HepG2 (cell line): ENCODE measurements around the gene ZNF189. TPM values are rescaled to one million over a fixed set of nuclear protein-coding genes. Genes with fewer than 3 reads are reported as not detected.

ENCODE experiments used
- ATAC-seq: fragments of 200-7000 bp; cut with Tn5 transposase; 3 replicates; pipeline ENCODE4 v1.9.1; 2020; ENCODE audit warnings: mild to moderate bottlenecking, moderate library complexity
- BruUV-seq: library from RNA; stranded (reverse); fragments of 400-500 nt; replicated peaks from 2 replicates; lab custom pipeline; 2021; lab: Mats Ljungman, UMichigan
- CTCF ChIA-PET: fragments of 300-600 bp; formaldehyde crosslinking; extraction: SDS; loops from one replicate; lab custom pipeline; 2021; ENCODE audit warnings: low total read pairs, inconsistent platforms, low intra/inter-chr PET ratio; lab: Yijun Ruan, JAX
- POLR2A ChIA-PET: fragments of 350-600 bp; sonication (Branson Sonifier 250); formaldehyde crosslinking; loops from one replicate; lab custom pipeline; 2020; ENCODE audit warnings: antibody characterized with exemption, inconsistent platforms; lab: Yijun Ruan, JAX
- DNase-seq: peaks from one replicate; pipeline ENCODE4 v3.0.0-alpha.2; 2015; ENCODE audit warnings: low spot score
- FAIRE-seq: peaks from 3 replicates; lab custom pipeline; 2011; peaks lifted over from hg19 to GRCh38; lab: Jason Lieb, UNC
- H2AFZ ChIP-seq: one replicate; pipeline ENCODE4 v1.6.1; 2011; ENCODE audit warnings: low read length, inconsistent platforms
- H3K27ac ChIP-seq: fragments of 300-600 bp; 3 replicates; pipeline ENCODE4 v1.8.0; 2011; ENCODE audit warnings: mixed run types, mild to moderate bottlenecking, mixed read lengths, low read length, inconsistent platforms; ENCODE audit not compliant: insufficient read depth; ENCODE audit errors: extremely low read length
- H3K27me3 ChIP-seq, 2 experiments: fragments of 200-600 bp in 1 of 2; 2 replicates in 1 of 2; 3 replicates in 1 of 2; pipeline versions ENCODE4 v1.6.0 to v1.8.0; 2011; ENCODE audit warnings: low read length in 2 of 2, mild to moderate bottlenecking in 2 of 2, moderate library complexity in 2 of 2, inconsistent platforms in 1 of 2; ENCODE audit not compliant: insufficient read depth in 2 of 2, control insufficient read depth in 1 of 2
- H3K36me3 ChIP-seq, 2 experiments: fragments of 200-600 bp in 1 of 2; replicated peaks in 1 of 2; 2 replicates in 1 of 2; 3 replicates in 1 of 2; pipeline versions ENCODE4 v1.5.1 to v1.8.0; 2011; ENCODE audit warnings: low read length in 2 of 2, inconsistent platforms in 1 of 2; ENCODE audit not compliant: insufficient read depth in 2 of 2, control insufficient read depth in 1 of 2
- H3K4me1 ChIP-seq: 2 replicates; pipeline ENCODE4 v1.5.1; 2012; ENCODE audit warnings: low read length, inconsistent platforms; ENCODE audit not compliant: insufficient read depth
- H3K4me2 ChIP-seq: 2 replicates; pipeline ENCODE4 v1.6.0; 2011; ENCODE audit warnings: low read depth, low read length, inconsistent platforms
- H3K4me3 ChIP-seq, 3 experiments: fragments of 200-600 bp in 1 of 3; sonication (generic), shearing (Covaris generic) in 1 of 3; replicated peaks in 1 of 3; 2 replicates each; pipeline ENCODE4 v1.5.1; 2011 to 2016; ENCODE audit warnings: low read length in 3 of 3, inconsistent platforms in 2 of 3, low read depth in 2 of 3, mild to moderate bottlenecking in 2 of 3, control low read depth in 1 of 3, mixed read lengths in 1 of 3; ENCODE audit not compliant: insufficient read depth in 1 of 3
- H3K79me2 ChIP-seq: one replicate; pipeline ENCODE4 v1.6.1; 2011; ENCODE audit warnings: low read length, inconsistent platforms; ENCODE audit not compliant: insufficient read depth
- H3K9ac ChIP-seq: 2 replicates; pipeline ENCODE4 v1.6.0; 2011; ENCODE audit warnings: mild to moderate bottlenecking, low read depth, low read length, inconsistent platforms; ENCODE audit not compliant: insufficient read depth
- H3K9me3 ChIP-seq: 2 replicates; pipeline ENCODE4 v1.5.1; 2012; ENCODE audit warnings: mild to moderate bottlenecking, low read length
- H4K20me1 ChIP-seq: 2 replicates; pipeline ENCODE4 v1.6.0; 2011; ENCODE audit warnings: inconsistent platforms, mild to moderate bottlenecking, low read length, moderate library complexity; ENCODE audit not compliant: insufficient read depth
- FOSL2 ChIP-seq: sonication (generic); formaldehyde crosslinking; IDR thresholded peaks from 2 replicates; pipeline ENCODE4 v1.4.0; 2020; ENCODE audit warnings: missing genetic modification reagents
- MEF2D ChIP-seq: sonication (generic); formaldehyde crosslinking; IDR thresholded peaks from 2 replicates; pipeline ENCODE4 v1.5.1; 2020; ENCODE audit warnings: mild to moderate bottlenecking, missing genetic modification reagents
- MLXIP ChIP-seq: sonication (generic); formaldehyde crosslinking; IDR thresholded peaks from 2 replicates; pipeline ENCODE4 v1.9.0; 2021; ENCODE audit warnings: missing genetic modification reagents, borderline replicate concordance
- SMAD1 ChIP-seq: sonication (generic); formaldehyde crosslinking; IDR thresholded peaks from 2 replicates; pipeline ENCODE4 v1.4.0; 2020; ENCODE audit warnings: missing genetic modification reagents, low read depth, mild to moderate bottlenecking, borderline replicate concordance
- SP140L ChIP-seq: sonication (generic); formaldehyde crosslinking; IDR thresholded peaks from 2 replicates; pipeline ENCODE4 v1.4.0; 2020; ENCODE audit warnings: missing genetic modification reagents, borderline replicate concordance
- STAT5B ChIP-seq: sonication (generic); formaldehyde crosslinking; IDR thresholded peaks from 2 replicates; pipeline ENCODE4 v1.4.0; 2020; ENCODE audit warnings: missing genetic modification reagents
- YEATS4 ChIP-seq: sonication (generic); formaldehyde crosslinking; IDR thresholded peaks from 2 replicates; pipeline ENCODE4 v1.4.0; 2020; ENCODE audit warnings: missing genetic modification reagents, borderline replicate concordance
- ZBED4 ChIP-seq: sonication (generic); formaldehyde crosslinking; IDR thresholded peaks from 2 replicates; pipeline ENCODE4 v1.4.0; 2020; ENCODE audit warnings: missing genetic modification reagents, borderline replicate concordance
- ZNF292 ChIP-seq: sonication (generic); formaldehyde crosslinking; IDR thresholded peaks from 2 replicates; pipeline ENCODE4 v1.8.1; 2022; ENCODE audit warnings: mild to moderate bottlenecking, low read depth, missing genetic modification reagents, borderline replicate concordance
- ZNF441 ChIP-seq: sonication (generic); formaldehyde crosslinking; IDR thresholded peaks from 2 replicates; pipeline ENCODE4 v1.7.0; 2021; ENCODE audit warnings: missing genetic modification reagents, borderline replicate concordance
- WGBS: methylation state at CpG from one replicate; pipeline ENCODE4 v1.1.6; 2017; ENCODE audit warnings: low lambda C conversion rate; 5-methylcytosine and 5-hydroxymethylcytosine counted together
- in situ Hi-C: cut with HindIII; loops from 2 replicates; pipeline ENCODE4 v1.10.0; 2017; ENCODE audit warnings: low pct_unique_long_range_greater_than_20kb; ENCODE audit not compliant: extremely low pct_ligation_motif_present
- intact Hi-C: fragments of 100-400 bp; cut with micrococcal nuclease; formaldehyde crosslinking; loops from one replicate; pipeline ENCODE4 v1.10.0; 2022; ENCODE audit not compliant: unreplicated experiment
- polyA plus RNA-seq, 8 experiments: library from polyadenylated mRNA; depleted of rRNA in 3 of 8; stranded (reverse) in 7 of 8; unstranded in 1 of 8; fragments of >200 nt; fragmentation: Illumina TruSeq in 4 of 8; extraction: Trizol in 4 of 8; gene quantifications; 2 replicates each; pipeline versions ENCODE4 v1.2.1 to v1.2.3, GENCODE V29; 2011 to 2016; ENCODE audit warnings: low read depth in 4 of 8, missing spikeins in 1 of 8, mixed read lengths in 1 of 8; ENCODE audit not compliant: insufficient read depth in 1 of 8
- total RNA-seq, 5 experiments: library from RNA; depleted of rRNA; stranded (reverse); fragments of >200 nt; fragmentation: Illumina TruSeq; extraction: Trizol; gene quantifications; 2 replicates each; pipeline ENCODE4 v1.2.3, GENCODE V29; 2016; ENCODE audit warnings: low read depth in 1 of 5
- TF ChIP-seq, protein P1 (sequence below): sonication (generic); formaldehyde crosslinking; IDR thresholded peaks from 2 replicates; pipeline ENCODE4 v1.4.0; 2020; ENCODE audit warnings: missing genetic modification reagents
- TF ChIP-seq, protein P2 (sequence below): IDR thresholded peaks from 2 replicates; pipeline ENCODE4 v1.6.1; 2016; ENCODE audit warnings: mild to moderate bottlenecking

The ZNF189 gene
- total and polyA plus RNA-seq, 2 of the 13 experiments (the other 11 are each of a cell fraction or from before 2014, with no cell fraction given), result 8.4 to 50.0 TPM

DNA sequence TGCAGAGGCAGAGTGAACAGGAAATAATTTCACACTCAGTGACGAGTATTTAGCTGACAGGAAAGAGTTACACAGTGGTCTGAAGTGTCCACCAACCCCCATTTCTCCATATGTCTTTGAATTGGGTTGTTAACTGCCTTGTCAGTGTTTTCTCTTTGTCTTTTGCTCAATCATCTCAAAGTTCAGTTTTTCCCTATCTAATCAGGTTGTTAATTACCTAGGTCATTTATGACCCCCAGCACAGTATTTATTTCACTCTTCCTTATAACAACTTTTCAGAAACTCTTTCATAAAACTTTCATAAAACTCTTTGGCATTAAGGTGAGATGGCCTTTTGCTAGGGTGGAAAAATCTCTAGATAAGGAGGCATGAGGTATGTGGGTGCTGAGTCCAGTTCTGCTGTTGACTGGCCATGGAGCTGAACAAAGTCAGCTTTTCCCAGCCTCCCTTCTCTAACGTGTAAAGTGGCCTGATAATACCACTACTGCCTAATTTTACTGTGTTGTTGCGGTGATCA lies 42.1 kb downstream of the ZNF189 start (continued):
- TF ChIP-seq MLXIP (CRISPR knock-in tag) (no peak), SP140L (no peak), STAT5B (CRISPR knock-in tag) (no peak), SMAD1 (no peak)
- TF ChIP-seq, protein P1, sequence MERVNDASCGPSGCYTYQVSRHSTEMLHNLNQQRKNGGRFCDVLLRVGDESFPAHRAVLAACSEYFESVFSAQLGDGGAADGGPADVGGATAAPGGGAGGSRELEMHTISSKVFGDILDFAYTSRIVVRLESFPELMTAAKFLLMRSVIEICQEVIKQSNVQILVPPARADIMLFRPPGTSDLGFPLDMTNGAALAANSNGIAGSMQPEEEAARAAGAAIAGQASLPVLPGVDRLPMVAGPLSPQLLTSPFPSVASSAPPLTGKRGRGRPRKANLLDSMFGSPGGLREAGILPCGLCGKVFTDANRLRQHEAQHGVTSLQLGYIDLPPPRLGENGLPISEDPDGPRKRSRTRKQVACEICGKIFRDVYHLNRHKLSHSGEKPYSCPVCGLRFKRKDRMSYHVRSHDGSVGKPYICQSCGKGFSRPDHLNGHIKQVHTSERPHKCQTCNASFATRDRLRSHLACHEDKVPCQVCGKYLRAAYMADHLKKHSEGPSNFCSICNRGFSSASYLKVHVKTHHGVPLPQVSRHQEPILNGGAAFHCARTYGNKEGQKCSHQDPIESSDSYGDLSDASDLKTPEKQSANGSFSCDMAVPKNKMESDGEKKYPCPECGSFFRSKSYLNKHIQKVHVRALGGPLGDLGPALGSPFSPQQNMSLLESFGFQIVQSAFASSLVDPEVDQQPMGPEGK (CRISPR knock-in tag), result no peak
- TF ChIP-seq, all 625 proteins: peak for 50

- FAIRE-seq (no peak), ATAC-seq (no peak), DNase-seq (no peak)
- Histone ChIP-seq H3K27me3 (no peaks in the 10 kb centered on the region), H3K27ac (peak overlapping the region; percentile 24), H3K9ac (no peak overlapping the region), H3K4me3 (no peak overlapping the region), H2AFZ (no peak overlapping the region), H4K20me1 (no peaks in the 10 kb centered on the region), H3K4me2 (no peak overlapping the region), H3K36me3 (no peaks in the 10 kb centered on the region), H3K79me2 (no peaks in the 10 kb centered on the region), H3K4me1 (peaks cover 97% of the 10 kb centered on the region), H3K9me3 (peaks cover 7% of the 10 kb centered on the region; the same call in 1 of the 2 replicates)
- 100% methylated on average over 3 of the region's 3 CpGs for WGBS
- ChIA-PET POLR2A (interaction anchor here (1.1 kb wide), 1 partner anchor 44 kb away, joined by 5 read pairs; the partner anchor contains the start of genes MRPL50 and ZNF189), CTCF (no interaction called here)
- no TSS peak for BruUV-seq
- intact Hi-C loops (no loop called here), in situ Hi-C loops (loop anchor here (5.0 kb wide), 1 partner anchor 125 kb away; no protein-coding TSS in a partner anchor)
- TF ChIP-seq ZNF441 (CRISPR knock-in tag), result no peak
- TF ChIP-seq, protein P2, sequence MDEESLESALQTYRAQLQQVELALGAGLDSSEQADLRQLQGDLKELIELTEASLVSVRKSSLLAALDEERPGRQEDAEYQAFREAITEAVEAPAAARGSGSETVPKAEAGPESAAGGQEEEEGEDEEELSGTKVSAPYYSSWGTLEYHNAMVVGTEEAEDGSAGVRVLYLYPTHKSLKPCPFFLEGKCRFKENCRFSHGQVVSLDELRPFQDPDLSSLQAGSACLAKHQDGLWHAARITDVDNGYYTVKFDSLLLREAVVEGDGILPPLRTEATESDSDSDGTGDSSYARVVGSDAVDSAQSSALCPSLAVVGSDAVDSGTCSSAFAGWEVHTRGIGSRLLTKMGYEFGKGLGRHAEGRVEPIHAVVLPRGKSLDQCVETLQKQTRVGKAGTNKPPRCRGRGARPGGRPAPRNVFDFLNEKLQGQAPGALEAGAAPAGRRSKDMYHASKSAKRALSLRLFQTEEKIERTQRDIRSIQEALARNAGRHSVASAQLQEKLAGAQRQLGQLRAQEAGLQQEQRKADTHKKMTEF (CRISPR knock-in tag), result 0 out of 2 replicates have a peak, but pooled peaks have one; percentile 4
- TF ChIP-seq YEATS4 (CRISPR knock-in tag), result peak; percentile 22; the same call in 1 of the 2 replicates
- TF ChIP-seq MEF2D (CRISPR knock-in tag), result 0 out of 2 replicates have a peak, but pooled peaks have one; percentile 22
- no peak for TF ChIP-seq FOSL2 (CRISPR knock-in tag)
- no peak for TF ChIP-seq ZNF292 (CRISPR knock-in tag)
- TF ChIP-seq ZBED4 (CRISPR knock-in tag), result no peak
Observed at GRCh38 chr9:101442318-101442717, 43.7 kb downstream of the ZNF189 start.
